PC-9 (cell line): Measurements from ENCODE around the gene RAB30. TPM values are rescaled to one million over a fixed set of nuclear protein-coding genes. Genes with fewer than 3 reads are reported as not detected.
A peak's percentile ranks its signal among the peaks of the same experiment; 100 is the strongest.

Experiments
- BruUV-seq: library from RNA; stranded (reverse); fragments of 400-500 nt; replicated peaks from 2 replicates; lab custom pipeline; 2021; lab: Mats Ljungman, UMichigan
- CTCF ChIA-PET: fragments of 300-600 bp; sonication (Branson Sonifier 250); formaldehyde crosslinking; loops from one replicate; lab custom pipeline; 2022; ENCODE audit warnings: antibody characterized with exemption; lab: Charles Lee
- POLR2A ChIA-PET: fragments of 300-600 bp; sonication (Branson Sonifier 250); formaldehyde crosslinking; loops from one replicate; lab custom pipeline; 2022; ENCODE audit warnings: antibody characterized with exemption; ENCODE audit not compliant: unreplicated experiment; lab: Charles Lee
- DNase-seq, 2 experiments: peaks; one replicate each; pipeline versions ENCODE4 v3.0.0 to v3.0.0-alpha.2; 2015 to 2022; ENCODE audit warnings: mixed read lengths in 1 of 2
- H2AFZ ChIP-seq: fragments of 200-600 bp; sonication (generic); 2 replicates; pipeline ENCODE4 v1.8.1; 2017; ENCODE audit warnings: antibody characterized with exemption
- H3F3A ChIP-seq: fragments of 200-600 bp; sonication (generic); 2 replicates; pipeline ENCODE4 v1.8.1; 2017; ENCODE audit warnings: antibody characterized with exemption, mild to moderate bottlenecking, low read depth; ENCODE audit not compliant: insufficient read depth
- H3K27ac ChIP-seq: fragments of 200-600 bp; sonication (generic); 2 replicates; pipeline ENCODE4 v1.6.1; 2016; ENCODE audit warnings: mixed run types
- H3K27me3 ChIP-seq: fragments of 200-600 bp; sonication (generic); 2 replicates; pipeline ENCODE4 v1.6.1; 2016; ENCODE audit warnings: low read depth, mixed run types; ENCODE audit not compliant: insufficient read depth
- H3K36me3 ChIP-seq: fragments of 200-600 bp; sonication (generic); 2 replicates; pipeline ENCODE4 v1.6.1; 2016; ENCODE audit warnings: low read depth, mixed run types
- H3K4me1 ChIP-seq: fragments of 200-600 bp; sonication (generic); replicated peaks from 2 replicates; pipeline ENCODE4 v1.6.1; 2016; ENCODE audit warnings: mixed run types; ENCODE audit not compliant: insufficient read depth
- H3K4me2 ChIP-seq: fragments of 200-600 bp; sonication (generic); 2 replicates; pipeline ENCODE4 v1.6.1; 2017; ENCODE audit warnings: mixed run types
- H3K4me3 ChIP-seq: fragments of 200-600 bp; sonication (generic); 2 replicates; pipeline ENCODE4 v1.6.1; 2016; ENCODE audit warnings: mixed run types
- H3K79me2 ChIP-seq: fragments of 200-600 bp; sonication (generic); 2 replicates; pipeline ENCODE4 v1.6.1; 2017; ENCODE audit warnings: low read depth, mixed run types
- H3K9me2 ChIP-seq: fragments of 200-600 bp; sonication (generic); 2 replicates; pipeline ENCODE4 v1.8.1; 2017; ENCODE audit warnings: mild to moderate bottlenecking; ENCODE audit not compliant: insufficient read depth
- H3K9me3 ChIP-seq: fragments of 200-600 bp; sonication (generic); 2 replicates; pipeline ENCODE4 v1.8.1; 2016; ENCODE audit warnings: low read depth; ENCODE audit not compliant: insufficient read depth
- H4K20me1 ChIP-seq: fragments of 200-600 bp; sonication (generic); 2 replicates; pipeline ENCODE4 v1.8.1; 2017; ENCODE audit not compliant: insufficient read depth
- EZH2 ChIP-seq: fragments of 200-600 bp; sonication (generic); IDR thresholded peaks from 2 replicates; pipeline ENCODE4 v1.8.0; 2017; ENCODE audit warnings: antibody characterized with exemption, low read depth
- intact Hi-C: fragments of 100-400 bp; cut with micrococcal nuclease; formaldehyde crosslinking; loops from one replicate; pipeline ENCODE4 v1.10.0; 2022; ENCODE audit not compliant: unreplicated experiment
- total RNA-seq: library from RNA; stranded (reverse); gene quantifications from 2 replicates; pipeline ENCODE4 v1.2.3, GENCODE V29; 2021
- TF ChIP-seq, protein P1 (sequence below): fragments of 200-600 bp; sonication (generic); conservative IDR thresholded peaks from 2 replicates; pipeline ENCODE4 v1.6.1; 2017; ENCODE audit warnings: mixed run types, antibody characterized with exemption, mild to moderate bottlenecking, moderate library complexity

The RAB30 gene
- total RNA-seq, 1 experiment from 2014 or later, result 3.6 TPM

- Histone ChIP-seq H3K9me2 (no peaks in the 10 kb centered on the region), H3K4me3 (no peak overlapping the region), H3K4me2 (no peak overlapping the region), H3K36me3 (0 out of 2 replicates have a peak, but pooled peaks cover 3% of the 10 kb centered on the region), H3K27me3 (no peaks in the 10 kb centered on the region), H4K20me1 (no peaks in the 10 kb centered on the region), H3K27ac (no peak overlapping the region), H3K4me1 (no peaks in the 10 kb centered on the region), H3K79me2 (no peaks in the 10 kb centered on the region), H3K9me3 (no peaks in the 10 kb centered on the region), H3F3A (peaks cover 4% of the 10 kb centered on the region; the same call in 1 of the 2 replicates), H2AFZ (no peak overlapping the region)
- TF ChIP-seq EZH2, result no peak
- TF ChIP-seq, protein P1, sequence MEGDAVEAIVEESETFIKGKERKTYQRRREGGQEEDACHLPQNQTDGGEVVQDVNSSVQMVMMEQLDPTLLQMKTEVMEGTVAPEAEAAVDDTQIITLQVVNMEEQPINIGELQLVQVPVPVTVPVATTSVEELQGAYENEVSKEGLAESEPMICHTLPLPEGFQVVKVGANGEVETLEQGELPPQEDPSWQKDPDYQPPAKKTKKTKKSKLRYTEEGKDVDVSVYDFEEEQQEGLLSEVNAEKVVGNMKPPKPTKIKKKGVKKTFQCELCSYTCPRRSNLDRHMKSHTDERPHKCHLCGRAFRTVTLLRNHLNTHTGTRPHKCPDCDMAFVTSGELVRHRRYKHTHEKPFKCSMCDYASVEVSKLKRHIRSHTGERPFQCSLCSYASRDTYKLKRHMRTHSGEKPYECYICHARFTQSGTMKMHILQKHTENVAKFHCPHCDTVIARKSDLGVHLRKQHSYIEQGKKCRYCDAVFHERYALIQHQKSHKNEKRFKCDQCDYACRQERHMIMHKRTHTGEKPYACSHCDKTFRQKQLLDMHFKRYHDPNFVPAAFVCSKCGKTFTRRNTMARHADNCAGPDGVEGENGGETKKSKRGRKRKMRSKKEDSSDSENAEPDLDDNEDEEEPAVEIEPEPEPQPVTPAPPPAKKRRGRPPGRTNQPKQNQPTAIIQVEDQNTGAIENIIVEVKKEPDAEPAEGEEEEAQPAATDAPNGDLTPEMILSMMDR, result no peak
- DNase-seq, result no peak
- intact Hi-C loops, result no loop called here
- ChIA-PET CTCF (interaction anchor here (0.5 to 1.1 kb wide), 5 partner anchors 19 to 886 kb away, joined by 3 to 7 read pairs (median 4); no protein-coding TSS in a partner anchor), POLR2A (no interaction called here)
- no TSS peak for BruUV-seq
Measured at GRCh38 chr11:82930229-82930628, 141.5 kb downstream of the RAB30 start.

GRCh38 chr11:82929121-82929520 lies 142.6 kb downstream of the RAB30 start:
- intact Hi-C loops, result no loop called here
- CTCF ChIA-PET, result interaction anchor here (1.1 kb wide), 1 partner anchor 62 kb away, joined by 3 read pairs; no protein-coding TSS in a partner anchor

DNA sequence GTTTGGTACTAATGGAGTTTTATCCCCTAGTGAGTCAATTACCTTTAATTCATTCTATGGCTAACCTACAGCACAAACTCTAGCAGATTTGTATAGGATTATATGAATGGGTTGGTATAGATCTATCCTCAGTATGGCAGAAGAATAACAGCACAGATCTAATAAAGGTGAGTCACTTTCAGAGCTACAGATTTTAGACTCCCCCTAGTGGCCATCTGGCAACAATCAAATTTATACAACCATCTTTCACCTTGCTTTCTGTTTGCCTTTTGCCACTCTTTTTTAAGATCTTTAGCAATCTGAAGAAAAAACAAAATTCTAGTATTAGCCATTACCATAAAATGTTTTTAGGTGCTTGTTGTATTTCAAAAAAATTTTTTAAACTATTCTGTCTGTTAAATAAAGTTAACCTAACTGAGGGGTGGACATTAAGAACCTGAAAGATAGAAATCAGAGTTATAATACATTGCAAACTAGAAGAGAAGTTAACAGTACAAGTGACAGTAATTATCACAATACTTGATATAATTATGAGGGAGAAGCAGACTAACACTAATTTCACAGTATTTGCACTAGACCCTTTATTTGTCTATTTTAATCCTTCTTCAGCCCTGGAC lies 144.3 kb downstream of the RAB30 start:
- Histone ChIP-seq H3K36me3 (0 out of 2 replicates have a peak, but pooled peaks cover 3% of the 10 kb centered on the region), H3F3A (peaks cover 4% of the 10 kb centered on the region; the same call in 1 of the 2 replicates), H3K9me2 (no peaks in the 10 kb centered on the region), H3K4me1 (no peaks in the 10 kb centered on the region), H3K79me2 (no peaks in the 10 kb centered on the region), H3K9me3 (no peaks in the 10 kb centered on the region), H3K4me3 (no peak overlapping the region), H4K20me1 (no peaks in the 10 kb centered on the region), H3K27ac (no peak overlapping the region), H2AFZ (no peak overlapping the region), H3K4me2 (no peak overlapping the region), H3K27me3 (no peaks in the 10 kb centered on the region)
- no peak for TF ChIP-seq EZH2
- TF ChIP-seq, protein P1, result peak; percentile 97
- POLR2A ChIA-PET, result interaction anchor here (0.6 kb wide), 1 partner anchor 796 kb away, joined by 3 read pairs; no protein-coding TSS in a partner anchor
- BruUV-seq, result no TSS peak
- intact Hi-C loops, result loop anchor here (1.0 to 2.0 kb wide), 2 partner anchors 60 to 143 kb away; partner anchors contain the start of gene RAB30
- peak; percentile 5 to 60 for DNase-seq
- CTCF ChIA-PET, result interaction anchor here (0.5 kb wide), 1 partner anchor 196 kb away, joined by 4 read pairs; no protein-coding TSS in a partner anchor

More at GRCh38 chr11:82929121-82929520, 142.6 kb downstream of the RAB30 start:
- no peak for DNase-seq
- no peak for TF ChIP-seq EZH2
- TF ChIP-seq, protein P1, result no peak
- H3K4me2 ChIP-seq, result no peak overlapping the region
- H3K9me2 ChIP-seq, result no peaks in the 10 kb centered on the region
- H3K4me3 ChIP-seq, result no peak overlapping the region
- H3K9me3 ChIP-seq, result no peaks in the 10 kb centered on the region
- POLR2A ChIA-PET, result no interaction called here
- no TSS peak for BruUV-seq
- H3K27me3 ChIP-seq, result no peaks in the 10 kb centered on the region
- peaks cover 4% of the 10 kb centered on the region; the same call in 1 of the 2 replicates for H3F3A ChIP-seq
- H4K20me1 ChIP-seq, result no peaks in the 10 kb centered on the region
- H3K27ac ChIP-seq, result no peak overlapping the region
- no peaks in the 10 kb centered on the region for H3K79me2 ChIP-seq
- H2AFZ ChIP-seq, result no peak overlapping the region
- H3K36me3 ChIP-seq, result 0 out of 2 replicates have a peak, but pooled peaks cover 3% of the 10 kb centered on the region
- no peaks in the 10 kb centered on the region for H3K4me1 ChIP-seq
